NCI-H2081 (cell line): ENCODE results near the gene PARP16.
"Not testable (repeated sequence)": the region's sequence is repeated elsewhere in the genome, so short reads cannot be mapped to it uniquely, and the experiment has no call there.

Experiments used
- DNase-seq, 2 experiments: peaks; one replicate each; lab custom pipeline; 2025; lab: John Stamatoyannopoulos, UW

Gene PARP16

DNA sequence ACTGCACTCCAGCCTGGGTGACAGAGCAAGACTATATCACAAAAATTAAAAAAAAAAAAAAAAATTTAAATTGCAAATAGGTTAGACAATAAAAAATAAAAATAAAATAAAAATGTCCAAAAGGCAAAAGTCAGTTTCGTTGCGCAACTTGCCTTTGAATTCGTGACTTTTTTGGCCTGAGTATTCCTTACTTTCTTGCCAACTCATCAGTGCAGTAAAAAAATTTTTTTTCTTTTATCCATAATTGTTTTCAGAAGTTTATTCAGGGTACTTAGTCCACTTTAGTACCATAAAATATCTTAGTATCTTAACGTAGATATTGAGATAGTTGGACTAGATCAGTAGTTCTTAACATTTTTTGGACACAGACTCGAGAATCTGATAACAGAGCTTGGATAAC, 53.0 kb downstream of the PARP16 start:
- no peak for DNase-seq

DNA sequence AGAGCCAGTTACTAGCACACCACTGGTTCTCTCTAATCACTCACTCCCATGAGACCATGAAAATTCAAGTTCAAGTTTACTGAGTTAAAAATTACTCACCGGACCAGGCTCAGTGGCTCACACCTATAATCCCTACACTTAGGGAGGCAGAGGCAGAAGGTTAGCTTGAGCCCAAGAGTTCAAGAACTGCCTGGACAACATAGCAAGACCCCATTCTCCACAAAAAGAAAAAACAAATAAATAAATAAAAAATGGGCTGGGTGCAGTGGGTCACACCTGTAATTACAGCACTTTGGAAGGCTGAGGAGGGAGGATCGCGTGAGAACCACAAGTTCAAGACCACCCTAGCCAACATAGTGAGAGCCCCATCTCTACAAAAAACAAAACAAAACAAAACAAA, 54.2 kb downstream of the PARP16 start:
- no peak for DNase-seq

DNA sequence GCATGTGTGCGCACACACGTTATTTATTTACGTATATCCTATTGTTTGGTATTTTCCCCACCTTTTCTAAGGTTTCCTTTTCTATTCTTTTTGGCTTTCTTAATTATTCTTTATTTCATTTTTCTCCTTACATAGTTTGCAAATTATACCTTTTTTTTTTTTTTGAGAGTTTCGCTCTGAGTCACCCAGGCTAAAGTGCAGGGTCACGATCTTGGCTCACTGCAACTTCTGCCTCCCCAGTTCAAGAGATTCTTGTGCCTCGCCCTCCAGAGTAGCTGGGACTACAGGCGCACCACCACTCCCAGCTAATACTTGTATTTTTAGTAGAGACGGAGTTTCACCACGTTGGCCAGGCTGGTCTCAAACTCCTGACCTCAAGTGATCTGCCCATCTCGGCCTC, 55.4 kb downstream of the PARP16 start:
- no peak for DNase-seq

DNA sequence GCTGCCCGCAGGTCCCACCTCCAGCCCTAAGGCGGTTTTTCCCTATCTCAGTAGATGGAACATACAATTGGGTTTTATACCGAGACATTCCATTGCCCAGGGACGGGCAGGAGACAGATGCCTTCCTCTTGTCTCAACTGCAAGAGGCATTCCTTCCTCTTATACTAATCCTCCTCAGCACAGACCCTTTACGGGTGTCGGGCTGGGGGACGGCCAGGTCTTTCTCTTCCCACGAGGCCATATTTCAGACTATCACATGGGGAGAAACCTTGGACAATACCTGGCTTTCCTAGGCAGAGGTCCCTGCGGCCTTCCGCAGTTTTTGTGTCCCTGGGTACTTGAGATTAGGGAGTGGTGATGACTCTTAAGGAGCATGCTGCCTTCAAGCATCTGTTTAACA, 59.8 kb downstream of the PARP16 start:
- not testable (repeated sequence) for DNase-seq

DNA sequence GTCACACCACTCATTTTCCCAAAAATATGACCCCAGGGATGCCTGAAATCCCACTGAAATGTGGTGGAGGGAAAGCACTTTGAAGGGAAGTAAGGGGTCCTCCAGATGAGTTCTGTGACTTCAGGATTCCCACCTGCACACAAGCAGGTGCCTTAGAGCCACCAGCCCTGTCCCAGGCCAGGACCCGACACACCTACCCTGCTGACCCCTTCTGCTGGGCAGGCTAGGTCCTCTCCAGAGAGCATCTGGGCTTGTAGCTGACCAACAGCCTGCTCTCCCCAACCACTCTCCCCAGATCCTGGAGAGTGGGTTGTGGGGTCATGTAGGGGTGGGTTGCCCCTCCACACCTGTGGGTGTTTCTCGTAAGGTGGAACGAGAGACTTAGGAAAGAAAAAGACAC, 60.5 kb downstream of the PARP16 start:
- DNase-seq: no peak

DNA sequence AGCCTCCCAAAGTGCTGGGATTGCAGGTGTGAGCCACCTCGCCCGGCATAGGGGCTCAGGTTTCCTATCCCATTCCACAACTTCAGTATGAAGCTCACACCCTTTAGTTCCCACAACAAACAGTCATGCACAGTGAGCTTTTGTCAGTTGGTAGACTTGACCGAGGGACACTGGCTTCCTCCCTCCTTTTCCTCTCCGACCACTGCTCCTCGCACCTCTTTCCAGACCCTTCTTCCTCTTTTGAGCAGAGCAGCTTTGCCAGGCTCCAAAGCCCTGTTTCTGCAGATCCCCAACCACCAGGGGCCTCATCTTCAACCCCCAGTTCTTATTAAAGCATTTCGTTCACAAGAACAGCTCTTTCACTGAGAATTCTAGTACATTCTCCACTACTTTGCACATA, 62.7 kb downstream of the PARP16 start:
- no peak for DNase-seq

DNA sequence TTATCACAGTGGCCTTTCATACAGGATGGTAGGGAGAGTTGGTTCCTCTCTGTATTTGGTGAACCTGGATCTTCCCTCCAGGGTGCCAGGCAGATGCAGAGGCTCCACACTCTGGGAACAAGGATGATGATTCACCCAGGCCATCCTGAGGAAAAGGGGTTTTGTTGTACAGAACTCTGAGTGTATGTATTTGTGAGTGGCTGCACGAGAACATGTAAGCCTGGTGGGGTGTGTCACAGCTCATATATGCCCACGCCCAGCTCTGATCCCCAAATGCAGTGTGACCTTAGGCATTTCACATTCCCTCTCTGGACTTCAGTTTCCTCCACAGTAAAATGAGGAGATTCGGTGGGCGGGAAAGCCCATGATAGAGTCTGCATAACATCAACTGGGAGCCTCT, 63.8 kb downstream of the PARP16 start:
- no peak for DNase-seq

DNA sequence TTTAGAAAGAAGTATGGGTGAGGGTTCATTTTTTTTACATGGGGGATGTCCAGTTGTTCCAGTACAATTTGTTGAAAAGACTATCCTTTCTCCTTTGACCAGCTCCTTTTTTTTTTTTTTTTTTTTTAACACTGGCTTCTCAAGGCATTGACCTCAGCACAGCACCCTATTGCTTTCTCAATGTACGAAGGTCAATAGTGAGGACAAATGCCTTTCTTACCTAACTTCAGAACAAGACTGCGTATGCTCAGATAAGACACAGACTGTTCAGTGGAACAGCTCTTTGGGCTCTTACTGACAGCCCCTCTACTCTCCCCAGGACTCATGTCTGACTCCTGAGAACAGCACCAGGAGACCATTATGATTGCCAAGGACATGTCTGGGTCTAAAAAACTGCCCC, 65.0 kb downstream of the PARP16 start:
- DNase-seq: no peak

DNA sequence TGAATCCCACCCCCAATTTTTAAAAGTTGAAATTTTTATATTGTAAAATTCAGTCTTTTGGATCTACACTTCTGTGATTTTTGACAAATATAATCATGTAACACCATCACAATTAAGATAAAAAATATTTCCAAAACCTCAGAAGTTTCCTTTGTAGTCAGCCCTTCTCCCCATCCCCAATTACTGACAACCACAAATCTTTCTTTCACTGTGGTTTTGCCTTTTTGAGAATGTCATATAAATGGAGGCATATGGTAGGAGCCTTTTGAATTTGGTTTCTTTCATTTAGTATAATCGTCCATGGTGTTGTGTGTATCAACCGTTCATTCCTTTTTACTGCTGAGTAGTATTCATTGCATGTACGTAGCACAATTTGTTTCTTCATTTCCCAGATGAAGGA, 67.5 kb downstream of the PARP16 start:
- DNase-seq: no peak

DNA sequence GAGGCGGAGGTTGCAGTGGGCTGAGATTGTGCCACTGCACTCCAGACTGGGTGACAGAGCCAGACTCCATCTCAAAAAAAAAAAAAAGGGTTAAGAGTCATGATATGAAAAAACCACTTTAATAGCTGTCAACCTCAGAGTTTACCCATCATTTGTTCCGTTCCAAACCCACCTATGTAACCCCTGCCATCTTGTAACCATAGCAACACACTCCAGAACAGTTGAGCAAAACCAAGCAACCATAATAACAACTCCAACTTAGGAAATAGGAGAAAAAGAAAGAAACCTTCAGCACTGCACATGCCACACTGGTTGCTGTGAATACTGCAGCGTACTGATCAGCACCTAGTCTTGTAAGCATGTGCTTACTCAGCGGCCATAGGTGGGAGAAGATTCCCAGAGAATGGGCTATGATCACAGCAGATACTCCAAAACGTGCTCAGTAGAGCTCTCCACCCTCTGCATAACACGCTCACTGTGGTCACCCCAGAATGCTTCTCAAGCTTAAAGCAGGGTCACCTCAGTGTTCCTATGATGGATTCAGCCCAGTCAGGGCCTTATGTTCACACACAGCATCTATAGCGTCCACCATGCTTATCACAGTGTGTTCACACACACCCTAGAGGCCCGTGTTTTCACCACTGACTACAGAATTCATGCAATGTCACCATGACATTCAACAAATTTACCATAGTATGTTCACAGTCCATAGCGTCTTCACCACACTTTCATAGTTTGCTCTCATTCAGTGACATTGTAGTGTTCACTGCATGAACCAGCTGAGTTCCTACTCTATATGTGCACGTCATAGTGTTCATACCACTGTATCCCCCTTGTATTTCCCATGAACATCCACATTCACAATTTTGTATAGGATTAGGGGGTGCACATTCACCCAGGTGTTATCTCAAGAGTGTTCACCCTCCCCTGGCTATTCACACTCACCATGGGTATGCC, 68.9 kb downstream of the PARP16 start:
- DNase-seq: no peak

DNA sequence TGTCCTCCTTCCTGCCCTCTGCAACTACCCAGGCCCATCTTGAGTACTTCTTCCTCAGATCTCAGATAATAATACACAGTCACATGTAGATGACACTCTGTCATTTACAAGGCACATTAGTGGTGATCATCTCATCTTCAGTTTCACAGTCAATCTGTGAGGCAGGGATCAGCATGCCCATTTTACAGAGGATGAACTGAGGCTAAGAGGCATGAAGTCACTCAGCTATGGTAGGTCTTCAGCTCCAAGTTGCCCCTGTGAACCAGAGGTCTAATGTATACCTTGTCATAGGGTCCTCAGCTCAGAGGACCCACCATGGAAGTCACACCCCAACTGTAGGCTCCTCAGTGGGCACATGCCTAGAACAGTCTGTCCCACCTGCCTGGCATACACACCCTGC, 71.2 kb downstream of the PARP16 start:
- no peak for DNase-seq

DNA sequence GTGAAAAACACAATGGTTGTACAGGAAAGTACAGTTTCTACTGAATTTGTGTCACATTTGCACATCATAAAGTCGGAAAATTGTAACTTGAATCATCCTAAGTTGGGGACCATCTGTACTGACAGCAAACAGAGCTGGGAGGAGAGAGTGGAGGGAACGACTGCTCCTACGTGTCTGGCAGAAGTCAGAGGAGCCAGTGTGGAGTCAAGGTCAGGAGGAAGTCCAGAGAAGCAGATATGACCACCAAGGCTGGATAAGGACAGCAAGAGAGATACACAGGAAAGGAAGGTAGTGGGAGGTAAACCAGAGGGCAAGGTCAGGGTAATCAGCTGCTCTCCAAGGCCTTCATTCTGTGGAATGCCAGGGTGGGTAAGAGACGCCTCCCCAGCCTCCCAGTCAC, 72.7 kb downstream of the PARP16 start:
- no peak for DNase-seq

DNA sequence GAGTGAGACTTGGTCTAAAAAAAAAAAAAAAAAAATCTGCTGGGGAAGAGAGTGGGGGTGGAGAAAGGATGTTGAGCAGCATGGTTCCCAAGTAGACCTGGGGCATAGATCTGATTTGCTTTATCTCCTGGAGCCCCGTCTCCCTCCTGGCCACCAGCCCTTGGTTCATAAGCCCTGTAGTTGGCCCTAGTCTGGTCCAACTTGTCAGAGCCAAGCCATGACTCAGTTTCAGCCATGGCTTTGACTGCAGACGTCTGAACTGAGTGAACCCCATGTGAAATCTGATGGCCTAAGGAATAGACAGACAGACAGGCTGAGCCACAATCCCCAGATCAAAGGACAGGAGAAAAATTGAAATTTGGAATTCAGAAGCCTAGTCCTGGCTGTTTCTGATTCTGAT, 73.4 kb downstream of the PARP16 start:
- DNase-seq: no peak

DNA sequence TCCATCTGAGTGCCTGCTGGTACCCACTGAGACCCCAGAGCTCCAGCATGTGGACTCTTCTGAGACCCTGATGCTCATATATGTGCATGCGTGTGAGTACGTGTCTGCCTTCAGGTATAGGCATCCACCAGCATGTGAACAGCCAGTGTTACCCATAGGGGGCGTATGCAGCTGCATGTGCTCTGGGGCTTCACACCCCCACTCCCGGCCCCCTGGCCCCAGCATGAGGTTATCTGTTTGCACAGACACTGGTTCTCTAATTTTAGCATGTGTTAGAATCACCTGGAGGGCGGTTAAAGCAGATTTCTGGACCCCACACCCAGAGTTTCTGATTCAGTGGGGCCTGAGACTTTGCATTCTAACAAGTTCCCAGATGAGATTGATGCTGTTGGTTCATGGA, 74.6 kb downstream of the PARP16 start:
- peak in 1 of 2 experiments; percentile 22 for DNase-seq

DNA sequence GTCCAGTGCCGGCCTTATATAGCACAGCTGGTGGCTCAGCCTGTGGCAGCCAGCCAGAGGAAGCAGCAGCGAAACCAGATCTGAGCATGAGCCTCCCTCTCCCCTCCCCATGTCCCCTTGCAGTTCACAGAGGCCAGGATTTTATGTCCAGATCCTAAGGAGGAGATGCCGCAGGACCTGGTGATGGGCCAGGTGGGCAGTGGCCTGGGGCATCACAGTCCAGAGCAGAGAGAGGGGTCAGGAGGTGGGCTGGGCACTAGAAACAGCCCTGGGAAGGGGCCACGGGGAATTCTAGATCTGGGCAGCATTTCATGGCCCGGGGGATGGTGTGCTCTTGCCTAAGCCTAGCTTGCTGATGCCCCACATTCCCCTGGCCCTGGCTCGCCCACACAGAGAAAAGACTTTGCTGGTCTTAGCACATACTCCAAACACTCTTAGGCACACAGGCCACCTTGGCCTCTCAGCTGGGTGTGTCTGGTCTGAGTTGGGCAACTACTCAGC, 75.2 kb downstream of the PARP16 start:
- DNase-seq: peak in 1 of 2 experiments; percentile 28

DNA sequence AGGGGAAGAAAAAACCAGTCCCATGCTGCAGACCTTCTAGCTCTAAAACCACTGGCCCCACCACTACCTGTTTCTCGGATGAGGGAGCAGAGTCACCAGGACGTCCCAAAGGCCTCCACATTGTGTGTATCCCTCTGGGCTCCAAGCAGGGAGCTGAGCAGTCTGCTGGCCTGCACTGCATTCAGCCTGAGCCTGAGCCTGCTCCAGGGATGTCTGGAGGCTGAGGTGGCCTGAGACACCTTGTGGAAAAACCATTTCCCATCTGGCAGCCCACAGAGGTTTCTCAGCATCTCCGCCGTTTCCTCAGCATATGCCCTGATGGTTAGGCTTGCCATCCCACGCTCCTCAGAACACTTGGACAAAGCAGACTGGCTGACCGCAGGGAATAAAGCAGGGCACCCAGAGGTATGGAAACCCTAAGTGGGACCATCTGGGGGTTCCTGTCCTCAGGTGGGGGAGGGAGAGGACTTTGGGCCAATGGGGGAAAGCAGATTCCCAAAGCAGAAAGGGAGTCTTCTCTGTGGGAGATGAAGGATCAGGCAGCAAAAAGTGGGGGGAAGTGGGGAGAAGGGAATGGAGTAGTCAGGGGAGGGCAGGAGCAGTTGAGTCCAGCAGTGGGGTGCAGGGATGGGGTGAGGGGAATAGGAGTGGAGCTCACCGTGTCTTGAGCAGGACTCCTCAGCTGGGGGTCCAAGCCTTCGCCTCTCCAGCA, 75.8 kb downstream of the PARP16 start, which contains the start of gene CILP:
TSS of gene CILP (minus strand) at position 704 of the 712 bp plus-strand sequence. CDS start 1,718 bp downstream, outside the sequence.
- no peak for DNase-seq

DNA sequence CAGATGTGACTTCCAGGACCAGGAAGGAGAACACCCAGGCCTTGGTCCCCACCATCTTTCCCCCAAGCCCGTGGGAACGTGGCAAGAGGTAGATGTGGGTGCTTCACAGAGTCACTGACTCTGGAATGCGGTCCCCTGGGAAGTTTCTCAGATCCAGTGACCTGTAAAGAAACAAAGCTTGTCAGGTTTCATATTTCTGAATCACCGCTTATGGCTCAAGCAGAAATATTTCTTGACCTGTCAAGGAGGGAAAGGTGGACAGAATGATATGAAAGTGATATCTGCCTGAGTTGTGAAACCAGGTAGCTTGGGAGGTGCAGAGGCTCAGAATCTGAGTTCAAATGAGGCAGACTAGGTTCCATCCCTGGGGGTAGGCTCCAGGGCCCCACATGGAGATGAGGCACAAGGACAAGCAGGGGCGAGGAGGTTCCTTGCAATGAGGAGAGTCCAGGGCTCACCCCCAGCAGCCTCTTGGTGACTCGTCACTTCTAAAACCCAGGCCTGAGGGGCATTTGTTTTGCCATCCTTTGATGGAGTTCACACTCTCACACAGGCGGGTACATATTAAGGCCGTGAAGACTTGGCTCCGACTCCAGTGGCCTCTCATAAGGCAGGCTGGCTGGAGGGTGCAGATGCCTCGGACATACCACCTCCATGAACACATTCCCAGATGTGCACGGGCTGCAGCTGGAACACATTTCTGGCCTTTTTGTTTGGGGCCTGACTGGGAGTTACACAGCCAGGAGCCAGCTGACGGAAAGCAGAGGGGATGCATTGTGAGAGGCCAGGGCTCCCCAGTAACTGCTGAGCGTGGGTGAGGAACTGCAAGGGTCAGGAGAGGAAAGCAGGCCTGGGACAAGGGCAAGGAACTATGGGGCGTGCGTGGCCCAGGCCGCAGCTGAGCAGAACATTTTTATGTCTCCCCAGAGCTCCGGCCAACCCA, 76.7 kb downstream of the PARP16 start:
- DNase-seq: no peak

DNA sequence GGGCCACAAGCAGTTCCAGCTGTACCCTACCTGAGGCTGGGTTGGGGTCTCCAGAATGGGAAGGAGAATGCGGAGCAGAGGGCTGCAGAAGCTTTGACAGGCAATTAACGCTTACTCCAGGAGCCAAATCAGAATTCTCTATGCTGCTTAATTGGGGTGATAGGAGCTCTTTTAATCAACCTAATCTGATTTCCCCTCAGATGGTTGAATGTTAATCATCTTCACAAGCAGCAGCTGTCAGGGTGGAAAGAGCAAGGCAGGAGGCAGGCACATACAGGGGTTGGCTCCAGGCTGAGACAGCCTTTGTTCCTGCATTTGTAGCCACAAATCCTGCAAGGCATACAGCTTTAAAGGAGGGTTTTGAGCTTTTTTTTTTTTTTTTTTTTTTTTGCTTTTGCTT, 78.0 kb downstream of the PARP16 start:
- no peak for DNase-seq
